Naive B cell (primary cell): Measurements from ENCODE around the gene CCNB3. TPM values are rescaled to one million over a fixed set of nuclear protein-coding genes. Genes with fewer than 3 reads are reported as not detected.
"Not testable (repeated sequence)": the region's sequence is repeated elsewhere in the genome, so short reads cannot be mapped to it uniquely, and the experiment has no call there.

Experiments
- ATAC-seq, 2 donors: fragments of 150-1000 bp; cut with Tn5 transposase; 2 replicates each; pipeline ENCODE4 v1.10.0; 2021; ENCODE audit warnings: low read depth in 2 of 2, mild to moderate bottlenecking in 2 of 2, moderate library complexity in 2 of 2
- DNase-seq: peaks from one replicate; pipeline ENCODE4 v3.0.0; 2022
- H3K27ac Mint-ChIP-seq, 6 donors: one replicate each; pipeline ENCODE4 v1.8.0; 2020 to 2022; ENCODE audit warnings: mild to moderate bottlenecking in 6 of 6, mixed read lengths in 6 of 6, moderate library complexity in 5 of 6, inconsistent platforms in 2 of 6
- H3K27me3 Mint-ChIP-seq, 3 donors: one replicate each; pipeline ENCODE4 v1.8.0; 2021 to 2022; ENCODE audit warnings: mixed read lengths in 3 of 3, mild to moderate bottlenecking in 1 of 3
- H3K36me3 Mint-ChIP-seq, 2 donors: one replicate each; pipeline ENCODE4 v1.8.0; 2020 to 2022; ENCODE audit warnings: mixed read lengths in 2 of 2, inconsistent platforms in 1 of 2, mild to moderate bottlenecking in 1 of 2
- H3K4me1 Mint-ChIP-seq, 3 donors: one replicate each; pipeline ENCODE4 v1.8.0; 2020 to 2022; ENCODE audit warnings: mixed read lengths in 3 of 3, inconsistent platforms in 1 of 3, mild to moderate bottlenecking in 1 of 3, moderate library complexity in 1 of 3
- H3K4me3 Mint-ChIP-seq, 8 donors: one replicate each; pipeline ENCODE4 v1.8.0; 2020 to 2022; ENCODE audit warnings: mild to moderate bottlenecking in 8 of 8, mixed read lengths in 8 of 8, moderate library complexity in 8 of 8, inconsistent platforms in 2 of 8
- H3K9me3 Mint-ChIP-seq, 7 donors: one replicate each; pipeline ENCODE4 v1.8.0; 2020 to 2022; ENCODE audit warnings: mixed read lengths in 7 of 7, mild to moderate bottlenecking in 5 of 7, inconsistent platforms in 2 of 7, moderate library complexity in 1 of 7
- polyA plus RNA-seq, 6 donors: library from polyadenylated mRNA; unstranded; fragments of 300-500 nt; fragmentation: Illumina TruSeq; gene quantifications; one replicate each; pipeline ENCODE4 v1.2.3, GENCODE V29; 2021; ENCODE audit warnings: low read depth in 6 of 6

Gene CCNB3
- polyA plus RNA-seq, 6 donors from 2014 or later = 0.07 to 0.70 (median 0.50) TPM; not detected in 2

DNA sequence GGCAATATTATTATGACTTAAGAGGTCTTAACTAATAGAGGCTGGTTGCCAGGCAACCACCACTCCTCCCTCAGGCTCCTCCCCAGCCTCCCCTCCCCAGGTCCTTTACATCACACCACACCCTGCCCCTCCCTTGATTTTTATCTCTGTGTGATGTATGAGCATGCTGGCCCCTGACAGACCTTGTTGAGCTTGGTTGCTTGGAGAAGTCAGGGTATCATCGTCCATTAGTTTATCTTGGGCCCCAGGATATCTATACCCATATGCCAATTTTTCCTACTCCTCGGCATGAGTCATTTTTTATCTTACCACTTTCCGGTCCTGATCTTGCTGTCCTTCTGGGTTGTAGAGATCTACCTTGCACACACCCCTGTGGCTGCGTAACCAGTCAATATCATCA is 6.2 kb upstream of the CCNB3 start:
- H3K4me1 Mint-ChIP-seq = peaks cover 0 to under 1% (median 0%) of the 10 kb centered on the region in 3 donors
- no peak overlapping the region for H3K27ac Mint-ChIP-seq
- DNase-seq (no peak), ATAC-seq (no peak)
- H3K9me3 Mint-ChIP-seq = peaks cover 0 to 2% (median 0%) of the 10 kb centered on the region in 7 donors
- no peak overlapping the region for H3K4me3 Mint-ChIP-seq
- no peaks in the 10 kb centered on the region for H3K36me3 Mint-ChIP-seq
- H3K27me3 Mint-ChIP-seq = peaks cover 8 to 57% (median 15%) of the 10 kb centered on the region in 3 donors

DNA sequence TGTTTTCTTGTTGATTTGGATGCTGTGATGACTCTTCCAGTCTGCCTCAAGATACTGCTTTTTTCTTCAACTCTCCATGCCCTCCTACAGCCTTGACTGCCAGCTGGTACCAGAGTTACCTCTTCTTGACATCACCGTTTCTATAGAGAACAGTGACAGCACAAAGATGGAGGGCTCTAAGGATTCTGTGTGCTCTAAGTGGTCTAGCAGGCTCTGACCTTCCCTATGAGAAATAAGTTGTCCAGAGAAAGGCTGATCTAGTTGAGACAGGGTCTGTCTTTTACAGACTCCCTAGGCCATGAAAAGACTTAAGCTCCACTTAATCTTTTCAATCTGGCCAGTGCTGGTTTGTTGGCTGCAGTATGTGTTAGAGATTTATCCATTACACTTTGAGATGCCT is 3.7 kb upstream of the CCNB3 start, which contains the start of gene AKAP4:
TSS of gene AKAP4 (minus strand) at position 101 of the 400 bp plus-strand sequence. CDS start 118 bp downstream, outside the sequence.
- peaks cover 0 to 2% (median 0%) of the 10 kb centered on the region in 7 donors for H3K9me3 Mint-ChIP-seq
- H3K36me3 Mint-ChIP-seq = no peaks in the 10 kb centered on the region
- ATAC-seq (no peak), DNase-seq (no peak)
- H3K27ac Mint-ChIP-seq = no peak within 1 kb of the TSS
- H3K4me1 Mint-ChIP-seq = peaks cover 11 to 15% (median 12%) of the 10 kb centered on the region in 3 donors
- no peak within 1 kb of the TSS for H3K4me3 Mint-ChIP-seq
- H3K27me3 Mint-ChIP-seq = peaks cover 4 to 41% (median 10%) of the 10 kb centered on the region in 3 donors

DNA sequence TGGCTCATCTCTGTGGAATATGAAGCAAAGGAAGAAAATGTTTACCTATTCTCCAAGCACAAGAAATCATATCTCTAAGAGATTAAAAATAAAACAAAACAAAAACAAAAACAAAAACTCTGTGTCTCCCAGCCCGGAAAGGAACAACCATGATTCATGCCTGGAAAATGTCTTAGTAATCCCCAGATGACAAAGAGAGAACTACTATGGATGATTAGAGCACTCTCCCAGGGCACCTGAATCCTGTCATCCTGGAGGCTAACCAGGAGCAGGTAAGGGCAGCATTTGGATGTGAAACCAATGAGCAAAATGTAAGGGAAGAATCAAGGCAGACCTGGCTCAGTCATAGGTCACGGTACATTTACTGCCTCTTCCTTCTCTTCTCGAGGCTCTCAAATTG is 2.0 kb upstream of the CCNB3 start:
- no peak for DNase-seq
- Mint-ChIP-seq H3K36me3 (no peaks in the 10 kb centered on the region), H3K27ac (no peak overlapping the region), H3K27me3 (peaks cover 0 to 30% (median 10%) of the 10 kb centered on the region in 3 donors), H3K4me3 (no peak overlapping the region), H3K9me3 (peaks cover 0 to 2% (median 0%) of the 10 kb centered on the region in 7 donors), H3K4me1 (peaks cover 11 to 15% (median 12%) of the 10 kb centered on the region in 3 donors)
- ATAC-seq = no peak

DNA sequence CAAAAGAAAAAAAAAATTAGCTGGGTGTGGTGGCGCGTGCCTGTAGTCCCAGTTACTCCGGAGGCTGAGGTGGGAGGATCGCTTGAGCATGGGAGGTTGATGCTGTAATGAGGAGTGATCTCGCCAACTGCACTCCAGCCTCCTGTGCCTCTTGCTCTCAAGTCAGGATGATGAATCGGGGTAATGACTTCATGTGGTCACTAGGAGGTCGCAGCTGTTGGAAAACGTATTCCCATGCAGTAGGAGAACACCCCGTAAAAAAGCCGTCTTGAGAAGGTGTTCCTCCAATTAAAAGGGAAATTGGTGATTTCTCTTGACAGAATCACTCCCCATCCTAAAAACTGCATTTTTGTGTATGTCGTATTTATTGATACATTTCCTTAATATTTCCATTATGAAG is 2.2 kb downstream of the CCNB3 start:
- peak overlapping the region in 1 of 8 donors; percentile 18 for H3K4me3 Mint-ChIP-seq
- H3K4me1 Mint-ChIP-seq = peaks cover 11 to 15% (median 12%) of the 10 kb centered on the region in 3 donors
- no peaks in the 10 kb centered on the region for H3K27me3 Mint-ChIP-seq
- H3K36me3 Mint-ChIP-seq = no peaks in the 10 kb centered on the region
- ATAC-seq (no peak), DNase-seq (no peak)
- no peaks in the 10 kb centered on the region for H3K9me3 Mint-ChIP-seq
- H3K27ac Mint-ChIP-seq = no peak overlapping the region

DNA sequence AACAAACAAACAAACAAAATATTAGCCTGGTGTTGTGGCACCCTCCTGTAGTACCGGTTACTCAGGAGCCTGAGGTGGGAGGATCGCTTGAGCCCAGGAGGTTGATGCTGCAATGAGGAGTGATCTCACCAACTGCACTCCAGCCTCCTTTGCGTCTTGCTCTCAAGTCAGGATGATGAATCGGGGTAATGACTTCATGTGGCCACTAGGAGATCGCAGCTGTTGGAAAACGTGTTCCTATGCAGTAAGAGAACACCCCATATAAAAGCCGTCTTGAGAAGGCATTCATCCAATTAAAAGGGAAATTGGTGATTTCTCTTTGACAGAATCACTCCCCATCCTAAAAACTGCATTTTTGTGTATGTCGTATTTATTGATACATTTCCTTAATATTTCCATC is 6.9 kb downstream of the CCNB3 start:
- Mint-ChIP-seq H3K36me3 (no peaks in the 10 kb centered on the region), H3K27me3 (no peaks in the 10 kb centered on the region), H3K27ac (no peak overlapping the region), H3K4me1 (no peaks in the 10 kb centered on the region), H3K9me3 (no peaks in the 10 kb centered on the region), H3K4me3 (no peak overlapping the region)
- ATAC-seq (no peak), DNase-seq (no peak)

DNA sequence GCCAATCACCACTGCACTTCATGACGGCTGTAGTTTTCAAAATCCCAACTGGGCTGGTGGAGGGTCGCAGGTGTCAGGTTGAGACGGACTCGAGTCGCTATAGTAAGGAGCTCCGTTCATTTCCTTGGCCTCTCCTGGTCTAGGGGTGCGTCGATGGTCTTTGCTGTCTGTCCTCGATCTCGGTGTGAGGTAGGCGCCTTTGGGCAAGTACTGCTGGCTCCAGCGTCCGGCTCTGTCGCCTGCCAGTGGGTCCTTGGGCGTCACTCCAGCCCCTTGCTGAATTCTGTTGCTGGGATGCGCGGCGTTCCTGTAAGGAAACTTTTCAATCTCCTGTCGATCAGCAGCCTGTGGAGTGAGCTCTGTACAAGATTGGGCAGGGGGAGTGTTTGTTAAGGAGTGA is 76.7 kb downstream of the CCNB3 start:
- Mint-ChIP-seq H3K27me3 (no peaks in the 10 kb centered on the region), H3K27ac (no peak overlapping the region), H3K4me1 (no peaks in the 10 kb centered on the region), H3K9me3 (peaks cover 0 to 2% (median 0%) of the 10 kb centered on the region in 7 donors), H3K36me3 (no peaks in the 10 kb centered on the region), H3K4me3 (no peak overlapping the region)
- DNase-seq = no peak
- no peak for ATAC-seq

DNA sequence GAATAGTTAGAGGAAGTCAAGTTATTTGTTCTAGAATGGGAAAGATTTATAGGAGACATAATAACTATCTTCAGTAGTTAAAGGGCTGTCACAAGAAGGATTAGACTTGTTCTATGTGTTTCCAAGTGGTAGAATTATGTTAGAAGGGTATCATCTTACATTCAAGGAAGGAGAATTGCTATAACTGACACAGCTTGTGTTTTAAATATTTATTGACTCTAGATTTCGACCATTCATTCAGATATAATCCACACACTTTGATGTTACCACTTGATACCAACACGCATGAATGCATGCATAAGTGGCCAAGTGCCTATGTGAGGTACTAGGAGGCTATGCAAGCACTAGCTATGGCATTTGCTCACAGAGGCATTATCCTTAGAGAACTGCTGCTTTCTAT is 122.7 kb downstream of the CCNB3 start:
- Mint-ChIP-seq H3K4me1 (no peaks in the 10 kb centered on the region), H3K27me3 (peaks cover 0 to 8% (median 0%) of the 10 kb centered on the region in 3 donors), H3K9me3 (peaks cover 0 to 4% (median 2%) of the 10 kb centered on the region in 7 donors), H3K27ac (no peak overlapping the region), H3K4me3 (no peak overlapping the region), H3K36me3 (no peaks in the 10 kb centered on the region)
- ATAC-seq (no peak), DNase-seq (no peak)

DNA sequence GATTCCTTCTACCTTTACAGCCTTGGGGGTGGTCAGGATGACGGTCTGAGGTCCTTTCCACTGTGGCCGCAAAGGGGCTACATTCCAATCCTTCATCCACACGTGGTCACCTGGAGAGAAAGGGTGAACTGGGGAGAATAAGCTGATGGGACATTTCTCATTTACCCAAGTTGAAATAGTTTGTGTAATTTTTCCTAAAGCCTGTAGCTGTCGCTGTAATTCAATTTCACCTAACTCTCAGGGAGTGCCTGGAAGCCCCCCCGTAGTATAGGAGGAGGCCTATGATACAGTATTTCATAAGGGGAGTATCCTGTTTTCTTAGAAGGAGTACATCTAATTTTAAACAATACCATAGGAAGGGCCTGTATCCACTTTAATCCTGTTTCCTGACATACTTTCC is 128.1 kb downstream of the CCNB3 start:
- DNase-seq, H3K27ac Mint-ChIP-seq, H3K36me3 Mint-ChIP-seq, H3K4me3 Mint-ChIP-seq, ATAC-seq, H3K4me1 Mint-ChIP-seq: not testable (repeated sequence)
- Mint-ChIP-seq H3K9me3 (peaks cover 2 to 13% (median 6%) of the 10 kb centered on the region in 7 donors), H3K27me3 (peaks cover 0 to 14% (median 0%) of the 10 kb centered on the region in 3 donors)

DNA sequence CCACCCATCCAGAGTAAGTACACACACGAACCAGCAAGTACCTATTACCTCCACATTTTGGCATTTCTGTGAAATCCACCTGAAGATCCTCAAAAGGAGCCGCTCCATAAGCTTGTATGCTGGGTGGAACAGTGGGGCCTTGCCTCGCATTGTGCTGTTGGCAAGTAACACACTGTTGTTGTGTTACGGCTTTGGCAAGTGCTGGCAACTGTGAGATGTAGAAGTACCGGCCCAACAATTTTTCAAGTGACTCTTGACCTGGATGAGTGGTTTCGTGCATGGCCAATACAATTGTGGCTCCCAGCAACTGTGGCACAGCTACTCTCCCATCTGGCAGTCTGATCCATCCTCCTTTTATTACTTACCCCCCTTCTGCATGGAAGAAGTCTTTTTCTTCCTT is 128.7 kb downstream of the CCNB3 start:
- no peak overlapping the region for H3K27ac Mint-ChIP-seq
- ATAC-seq (no peak), DNase-seq (no peak)
- H3K9me3 Mint-ChIP-seq = peaks cover 2 to 15% (median 6%) of the 10 kb centered on the region in 7 donors
- H3K4me3 Mint-ChIP-seq = no peak overlapping the region
- peaks cover 0 to 14% (median 0%) of the 10 kb centered on the region in 3 donors for H3K27me3 Mint-ChIP-seq
- peaks cover 0 to 8% of the 10 kb centered on the region in 2 donors for H3K36me3 Mint-ChIP-seq
- H3K4me1 Mint-ChIP-seq = no peaks in the 10 kb centered on the region

DNA sequence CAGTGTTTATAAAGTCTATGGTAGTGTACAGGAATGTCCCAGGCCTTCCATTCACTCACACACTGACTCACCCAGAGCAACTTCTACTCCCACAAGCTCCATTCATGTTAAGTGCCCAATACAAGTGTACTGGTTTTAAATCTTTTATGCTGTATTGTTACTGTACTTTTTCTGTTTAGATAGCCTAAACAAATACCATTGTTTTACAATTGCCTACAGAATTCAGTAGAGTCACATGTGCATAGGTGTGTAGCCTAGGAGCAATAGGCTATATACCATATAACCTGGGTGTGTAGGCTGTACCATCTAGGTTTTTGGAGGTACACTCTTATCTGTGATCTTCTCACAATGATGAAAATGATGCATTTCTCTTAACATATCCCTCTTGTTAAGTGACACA is 139.4 kb downstream of the CCNB3 start:
- peaks cover 0 to 19% (median 0%) of the 10 kb centered on the region in 3 donors for H3K27me3 Mint-ChIP-seq
- H3K9me3 Mint-ChIP-seq = peaks cover 0 to 2% (median 0%) of the 10 kb centered on the region in 7 donors
- H3K27ac Mint-ChIP-seq = no peak overlapping the region
- no peak overlapping the region for H3K4me3 Mint-ChIP-seq
- no peak for ATAC-seq
- DNase-seq = no peak
- no peaks in the 10 kb centered on the region for H3K36me3 Mint-ChIP-seq
- H3K4me1 Mint-ChIP-seq = no peaks in the 10 kb centered on the region

DNA sequence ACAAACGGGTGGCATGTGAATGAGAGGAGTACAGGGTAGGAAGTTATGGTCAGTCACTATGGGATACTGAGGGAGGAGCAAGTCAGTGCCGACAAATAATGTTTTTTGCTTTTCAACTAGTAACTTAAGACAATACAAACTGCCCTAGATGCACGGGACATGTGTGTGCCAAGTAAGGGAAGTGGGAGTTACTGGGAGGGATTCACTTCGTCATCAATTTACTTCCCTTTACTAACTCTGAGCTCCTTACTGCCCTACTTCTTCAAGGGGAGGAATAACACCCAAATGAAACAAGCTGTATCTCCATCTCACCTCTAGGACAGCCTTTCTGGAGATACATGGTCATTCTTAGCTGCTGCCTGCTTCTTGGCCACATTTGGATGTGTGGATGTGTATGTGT is 168.4 kb downstream of the CCNB3 start:
- Mint-ChIP-seq H3K27me3 (peaks cover 0 to 5% (median 0%) of the 10 kb centered on the region in 3 donors), H3K4me3 (no peak overlapping the region), H3K27ac (no peak overlapping the region), H3K4me1 (no peaks in the 10 kb centered on the region), H3K9me3 (peaks cover 0 to 5% (median 0%) of the 10 kb centered on the region in 7 donors), H3K36me3 (no peaks in the 10 kb centered on the region)
- DNase-seq (no peak), ATAC-seq (no peak)

DNA sequence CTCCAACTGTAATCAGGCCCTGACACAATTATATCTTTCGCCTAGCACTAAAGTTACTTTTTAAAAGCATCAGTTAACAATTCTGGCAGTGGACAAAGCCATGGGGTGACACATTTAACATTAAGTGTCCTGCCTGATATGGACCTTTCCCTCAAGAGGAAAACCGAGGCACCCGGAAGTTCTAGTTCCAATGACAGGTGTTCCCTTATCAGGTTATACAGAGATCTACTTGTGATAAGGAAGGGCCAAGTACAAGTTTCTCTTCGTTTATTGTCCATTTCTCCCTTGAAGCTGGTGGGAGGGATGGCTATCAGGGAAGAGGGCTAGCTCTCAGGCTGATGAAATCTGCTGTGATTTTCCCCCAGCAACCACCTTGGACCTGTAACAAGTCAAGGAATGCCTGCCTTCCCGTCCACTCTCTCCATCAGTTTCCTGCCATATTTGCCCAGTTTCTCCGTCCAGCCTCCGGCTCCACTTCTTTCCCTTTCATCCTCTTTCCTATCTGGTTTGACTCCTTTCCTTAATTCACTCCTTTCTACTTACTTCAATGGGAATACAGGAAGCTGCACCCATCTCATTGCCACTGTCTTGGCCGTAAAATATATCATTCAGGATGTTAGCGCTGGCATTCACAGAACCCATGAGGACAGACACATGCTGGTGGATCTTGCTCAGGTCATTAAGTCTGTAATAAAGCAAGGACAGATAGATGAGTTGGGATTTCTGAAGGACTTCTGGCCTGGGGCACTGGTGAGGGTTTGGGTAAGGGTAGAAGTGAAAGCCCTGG is 171.1 kb downstream of the CCNB3 start:
- Mint-ChIP-seq H3K27ac (no peak overlapping the region), H3K9me3 (peaks cover 0 to 8% (median 0%) of the 10 kb centered on the region in 7 donors), H3K4me3 (no peak overlapping the region), H3K4me1 (no peaks in the 10 kb centered on the region), H3K27me3 (peaks cover 0 to 5% (median 5%) of the 10 kb centered on the region in 3 donors), H3K36me3 (no peaks in the 10 kb centered on the region)
- ATAC-seq = no peak
- no peak for DNase-seq

DNA sequence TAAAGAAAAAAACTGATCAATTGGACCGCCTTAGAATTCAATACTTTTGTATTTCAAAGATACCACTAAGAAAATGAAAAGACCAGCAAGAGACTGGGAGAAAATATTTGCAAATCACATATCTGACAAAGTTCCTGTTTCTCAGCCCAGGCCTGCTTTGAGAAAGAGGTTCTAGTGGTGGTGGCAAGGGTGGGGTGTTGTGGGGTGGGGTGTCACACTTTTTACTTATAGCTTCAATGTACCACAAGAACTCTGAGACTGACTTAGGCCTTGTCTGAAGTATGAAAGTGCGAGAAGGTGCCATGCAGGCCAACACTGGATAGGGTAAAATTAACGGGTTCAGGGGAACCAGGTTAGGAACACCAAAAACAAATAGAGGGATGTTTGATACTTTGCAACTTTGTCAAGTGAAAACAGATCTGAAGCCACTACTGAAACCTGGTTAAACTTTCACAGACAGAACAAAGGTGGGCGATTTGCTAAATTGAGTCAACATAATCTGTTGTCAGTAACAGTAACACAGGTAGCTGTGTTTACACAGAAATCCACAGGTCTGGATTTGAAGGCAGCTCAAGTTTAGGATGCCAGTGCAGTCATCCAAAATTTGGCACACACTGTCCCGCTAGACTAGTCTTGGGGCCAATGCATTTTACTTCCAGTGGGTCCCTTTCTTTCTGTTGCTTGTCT is 177.3 kb downstream of the CCNB3 start:
- DNase-seq = no peak
- Mint-ChIP-seq H3K27ac (no peak overlapping the region), H3K9me3 (peaks cover 0 to 6% (median 0%) of the 10 kb centered on the region in 7 donors), H3K4me1 (no peaks in the 10 kb centered on the region), H3K27me3 (peaks cover 0 to 13% (median 5%) of the 10 kb centered on the region in 3 donors), H3K4me3 (no peak overlapping the region), H3K36me3 (no peaks in the 10 kb centered on the region)
- no peak for ATAC-seq

DNA sequence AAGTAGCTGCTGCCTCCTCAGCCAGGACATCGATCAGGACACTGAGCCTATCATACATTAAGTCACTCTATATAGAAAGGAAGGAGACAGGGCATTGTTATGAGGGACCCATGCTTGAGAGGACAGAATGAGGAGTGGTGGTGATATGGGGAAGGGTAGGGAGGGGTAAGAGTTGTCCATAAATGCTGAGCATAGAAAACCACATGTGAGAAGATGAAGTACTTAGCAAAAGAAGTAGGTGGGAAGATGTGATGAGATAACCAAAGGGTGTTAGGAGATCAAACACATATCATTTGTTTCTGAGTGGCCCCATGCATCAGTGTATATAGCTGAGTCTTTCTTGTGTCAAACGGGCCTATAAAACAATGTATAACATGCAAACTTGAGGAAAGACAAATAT is 182.0 kb downstream of the CCNB3 start:
- Mint-ChIP-seq H3K4me3 (no peak overlapping the region), H3K9me3 (peaks cover 0 to 6% (median 0%) of the 10 kb centered on the region in 7 donors), H3K36me3 (no peaks in the 10 kb centered on the region), H3K4me1 (no peaks in the 10 kb centered on the region), H3K27ac (no peak overlapping the region), H3K27me3 (peaks cover 0 to 21% (median 0%) of the 10 kb centered on the region in 3 donors)
- ATAC-seq (no peak), DNase-seq (no peak)
